ENCODE data around the gene ASGR2.
"Not testable (repeated sequence)": the region's sequence is repeated elsewhere in the genome, so short reads cannot be mapped to it uniquely, and the experiment has no call there.

Gene ASGR2

GRCh38 chr17:7130621-7131422, 16.2 kb upstream of the ASGR2 start:
- H3K27ac ChIP-seq: no peak overlapping the region

GRCh38 chr17:7129311-7129710, 14.7 kb upstream of the ASGR2 start:
- H3K27ac ChIP-seq: no peak overlapping the region
- H3K36me3 ChIP-seq: no peaks in the 10 kb centered on the region
- no peaks in the 10 kb centered on the region for H3K9me3 ChIP-seq (ENCODE audit: severe bottlenecking)
- no peak overlapping the region for H3K4me3 ChIP-seq (ENCODE audit: low read depth, low read length)
- no peak for DNase-seq
- no peak for TF ChIP-seq CTCF (IDR thresholded peaks at IDR 0.05; ENCODE audit: low read depth, low read length)
- no peaks in the 10 kb centered on the region for H3K27me3 ChIP-seq (ENCODE audit: insufficient read depth, low read depth, severe bottlenecking)

More at GRCh38 chr17:7130621-7131422, 16.2 kb upstream of the ASGR2 start:
- no peak for TF ChIP-seq CTCF (IDR thresholded peaks at IDR 0.05; ENCODE audit: low read depth, low read length)
- H3K36me3 ChIP-seq: no peaks in the 10 kb centered on the region
- H3K9me3 ChIP-seq (ENCODE audit: severe bottlenecking): no peaks in the 10 kb centered on the region
- no peaks in the 10 kb centered on the region for H3K27me3 ChIP-seq (ENCODE audit: insufficient read depth, low read depth, severe bottlenecking)
- no peak for DNase-seq
- no peak overlapping the region for H3K4me3 ChIP-seq (ENCODE audit: low read depth, low read length)

GRCh38 chr17:7128160-7128559, 13.5 kb upstream of the ASGR2 start:
- TF ChIP-seq CTCF (IDR thresholded peaks at IDR 0.05; ENCODE audit: low read depth, low read length): no peak
- Histone ChIP-seq H3K4me3 (ENCODE audit: low read depth, low read length) (no peak overlapping the region), H3K9me3 (ENCODE audit: severe bottlenecking) (no peaks in the 10 kb centered on the region), H3K27ac (no peak overlapping the region), H3K36me3 (no peaks in the 10 kb centered on the region), H3K27me3 (ENCODE audit: insufficient read depth, low read depth, severe bottlenecking) (no peaks in the 10 kb centered on the region)
- DNase-seq: no peak

- H3K36me3 ChIP-seq; DNase-seq; H3K4me3 ChIP-seq (ENCODE audit: low read depth, low read length); H3K27ac ChIP-seq; H3K9me3 ChIP-seq (ENCODE audit: severe bottlenecking); H3K27me3 ChIP-seq (ENCODE audit: insufficient read depth, low read depth, severe bottlenecking): not testable (repeated sequence)
Observed at GRCh38 chr17:7127501-7127900, 12.9 kb upstream of the ASGR2 start.

- H3K36me3 ChIP-seq; DNase-seq; H3K4me3 ChIP-seq (ENCODE audit: low read depth, low read length); H3K27ac ChIP-seq; H3K9me3 ChIP-seq (ENCODE audit: severe bottlenecking); H3K27me3 ChIP-seq (ENCODE audit: insufficient read depth, low read depth, severe bottlenecking): not testable (repeated sequence)
Observed at GRCh38 chr17:7126386-7126785, 11.8 kb upstream of the ASGR2 start.

GRCh38 chr17:7124923-7125322, 10.3 kb upstream of the ASGR2 start:
- Histone ChIP-seq H3K4me3 (ENCODE audit: low read depth, low read length) (no peak overlapping the region), H3K36me3 (no peaks in the 10 kb centered on the region), H3K27ac (no peak overlapping the region), H3K27me3 (ENCODE audit: insufficient read depth, low read depth, severe bottlenecking) (no peaks in the 10 kb centered on the region), H3K9me3 (ENCODE audit: severe bottlenecking) (no peaks in the 10 kb centered on the region)
- no peak for DNase-seq
- TF ChIP-seq CTCF (IDR thresholded peaks at IDR 0.05; ENCODE audit: low read depth, low read length): no peak

GRCh38 chr17:7123844-7124243, 9.2 kb upstream of the ASGR2 start:
- H3K36me3 ChIP-seq: no peaks in the 10 kb centered on the region
- no peaks in the 10 kb centered on the region for H3K27me3 ChIP-seq (ENCODE audit: insufficient read depth, low read depth, severe bottlenecking)
- no peak overlapping the region for H3K4me3 ChIP-seq (ENCODE audit: low read depth, low read length)
- DNase-seq: no peak
- H3K27ac ChIP-seq: no peak overlapping the region
- no peaks in the 10 kb centered on the region for H3K9me3 ChIP-seq (ENCODE audit: severe bottlenecking)
- TF ChIP-seq CTCF (IDR thresholded peaks at IDR 0.05; ENCODE audit: low read depth, low read length): no peak

All from WERI-Rb-1 (cell line).